ENCODE results near the gene IFT27. TPM values are rescaled to one million over a fixed set of nuclear protein-coding genes. Genes with fewer than 3 reads are reported as not detected.

IFT27 gene
- total and polyA plus RNA-seq, 2 of the 4 experiments (the other 2 are of a cell fraction), result 14.5 to 26.9 TPM

GRCh38 chr22:36746375-36746970 lies 29.4 kb downstream of the IFT27 start:
- Histone ChIP-seq H4K5ac (ENCODE audit: low read depth, low read length) (no peak overlapping the region), H2AK5ac (ENCODE audit: low read depth, low read length) (no peak overlapping the region), H2BK5ac (ENCODE audit: low read depth, low read length, poor library complexity, severe bottlenecking) (no peak overlapping the region), H3K18ac (ENCODE audit: low read depth, low read length) (no peak overlapping the region), H3K79me1 (ENCODE audit: low read depth in 1 of 2, low read length in 2 of 2) (no peaks in the 10 kb centered on the region), H3K36me3 (ENCODE audit: control insufficient read depth, insufficient read depth, low read length) (no peaks in the 10 kb centered on the region), H2BK120ac (ENCODE audit: low read depth, low read length) (no peak overlapping the region), H3K23ac (ENCODE audit: low read depth, low read length) (no peak overlapping the region), H2BK20ac (ENCODE audit: low read depth, low read length) (no peak overlapping the region), H3K9ac (ENCODE audit: low read depth, low read length) (no peak overlapping the region), H4K91ac (ENCODE audit: insufficient read depth, low read depth, low read length) (no peak overlapping the region), H3K27ac (ENCODE audit: insufficient read depth, low read length) (no peak overlapping the region), H2AK9ac (replicated peaks; ENCODE audit: low read depth, low read length, poor library complexity) (no peak overlapping the region), H3K9me1 (ENCODE audit: insufficient read depth, low read length) (no peaks in the 10 kb centered on the region), H3K4me2 (ENCODE audit: low read depth, low read length) (no peak overlapping the region), H3K14ac (replicated peaks; ENCODE audit: low read depth, low read length) (no peak overlapping the region), H2AFZ (replicated peaks; ENCODE audit: low read length, poor library complexity) (no peak overlapping the region), H3K4me3 (ENCODE audit: insufficient read depth, low read depth, low read length) (no peak overlapping the region), H3K4ac (ENCODE audit: low read depth, low read length) (no peak overlapping the region), H3K4me1 (ENCODE audit: control insufficient read depth, insufficient read depth, low read length) (no peaks in the 10 kb centered on the region), H3K56ac (ENCODE audit: extremely low read depth, insufficient read depth, low read length) (no peak overlapping the region), H2BK15ac (ENCODE audit: low read depth, low read length) (no peak overlapping the region), H4K8ac (ENCODE audit: low read depth in 2 of 2, low read length in 2 of 2) (no peak overlapping the region), H3K27me3 (ENCODE audit: control insufficient read depth, insufficient read depth, low read length) (peaks cover 37% of the 10 kb centered on the region), H3K9me3 (ENCODE audit: control insufficient read depth, insufficient read depth, low read length) (no peaks in the 10 kb centered on the region), H4K20me1 (ENCODE audit: insufficient read depth, low read length) (no peaks in the 10 kb centered on the region; the same call in 1 of the 2 replicates)
- BruUV-seq (replicated peaks), result no TSS peak
- ATAC-seq (ENCODE audit: low read depth) (no peak), DNase-seq (no peak)
- WGBS, 2 experiments (ENCODE audit: extremely low coverage in 2 of 2, insufficient read length in 1 of 2), result no CpG with 5 or more reads among the region's 11 CpGs
- intact Hi-C loops (cut with micrococcal nuclease), result no loop called here
- ChIA-PET POLR2A (ENCODE audit: unreplicated experiment) (no interaction called here), CTCF (no interaction called here)
- no peak for TF ChIP-seq NFE2L2 (IDR thresholded peaks at IDR 0.05; ENCODE audit: low read depth, low read length)
- TF ChIP-seq BHLHE40 (IDR thresholded peaks at IDR 0.05; ENCODE audit: low read depth, low read length), result no peak
- no peak for TF ChIP-seq MAFK (IDR thresholded peaks at IDR 0.05; ENCODE audit: low read depth, low read length)
- TF ChIP-seq ELK1 (IDR thresholded peaks at IDR 0.05; ENCODE audit: borderline replicate concordance, low read depth, low read length), result no peak
- no peak for TF ChIP-seq SMC3 (IDR thresholded peaks at IDR 0.05; ENCODE audit: low read depth, low read length)
- TF ChIP-seq USF2 (IDR thresholded peaks at IDR 0.05; ENCODE audit: low read depth, low read length), result no peak
- no peak for TF ChIP-seq RAD21 (IDR thresholded peaks at IDR 0.05; ENCODE audit: low read length)
- TF ChIP-seq CTCF (conservative IDR thresholded peaks at IDR 0.05; ENCODE audit: low read depth, low read length), result no peak
- TF ChIP-seq RCOR1 (IDR thresholded peaks at IDR 0.05; ENCODE audit: insufficient replicate concordance, low read length), result no peak
- TF ChIP-seq CHD1 (IDR thresholded peaks at IDR 0.05; ENCODE audit: low read depth, low read length), result no peak
- no peak for TF ChIP-seq MAZ (IDR thresholded peaks at IDR 0.05; ENCODE audit: borderline replicate concordance, low read depth, low read length)
- TF ChIP-seq POLR2A (IDR thresholded peaks at IDR 0.05; ENCODE audit: low read depth, low read length), result no peak
- dilution Hi-C loops (cut with HindIII; ENCODE audit: low sequenced_read_pairs, unreplicated experiment), result no loop called here
- in situ Hi-C loops (cut with MboI; ENCODE audit: low sequenced_read_pairs), result no loop called here

Data from IMR-90 (cell line).